Bronchial epithelial cell (primary cell): Measurements from ENCODE around the gene CASTOR2. TPM values are rescaled to one million over a fixed set of nuclear protein-coding genes. Genes with fewer than 3 reads are reported as not detected.

Experiments
- DNase-seq: peaks from one replicate; pipeline ENCODE4 v3.0.0-alpha.2; 2010; ENCODE audit warnings: low read depth
- FAIRE-seq: peaks from 2 replicates; lab custom pipeline; 2011; peaks lifted over from hg19 to GRCh38; lab: Jason Lieb, UNC
- H3K27me3 ChIP-seq: 2 replicates; pipeline ENCODE4 v1.5.1; 2011; ENCODE audit warnings: low read length; ENCODE audit not compliant: control insufficient read depth, insufficient read depth
- H3K36me3 ChIP-seq: 2 replicates; pipeline ENCODE4 v1.5.1; 2011; ENCODE audit warnings: low read length; ENCODE audit not compliant: control insufficient read depth, insufficient read depth
- H3K4me3 ChIP-seq: 2 replicates; pipeline ENCODE4 v1.5.1; 2011; ENCODE audit warnings: mild to moderate bottlenecking, low read depth, low read length, control low read depth
- total RNA-seq: library from RNA; depleted of rRNA; stranded (reverse); fragments of >200 nt; gene quantifications from 2 replicates; pipeline ENCODE4 v1.2.1, GENCODE V29; 2014
- TF ChIP-seq, protein P1 (sequence below): IDR thresholded peaks from 2 replicates; pipeline ENCODE4 v1.5.1; 2011; ENCODE audit warnings: mild to moderate bottlenecking, moderate library complexity, low read length, control low read depth, inconsistent platforms; ENCODE audit not compliant: insufficient read depth, severe bottlenecking

CASTOR2 gene
- total RNA-seq, 1 donor from 2014 or later, result 1.6 TPM

DNA sequence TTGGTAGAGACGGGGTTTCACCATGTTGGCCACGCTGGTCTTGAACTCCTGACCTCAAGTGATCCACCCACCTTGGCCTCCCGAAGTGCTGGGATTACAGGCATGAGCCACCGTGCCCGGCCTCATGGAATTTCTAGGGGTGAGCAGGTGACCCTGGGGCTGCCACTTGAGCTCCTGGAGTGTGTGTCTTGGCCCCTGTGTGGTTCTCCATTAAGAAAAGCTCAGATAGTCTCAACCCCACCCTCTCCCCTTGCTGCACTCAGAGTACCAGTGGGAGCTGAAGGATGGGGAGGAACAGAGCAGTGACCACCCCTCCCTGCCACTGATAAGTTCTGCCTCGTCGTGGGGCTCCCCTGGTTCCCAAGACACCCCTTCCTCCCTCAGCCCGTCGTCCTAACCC, 63.8 kb downstream of the CASTOR2 start:
- Histone ChIP-seq H3K27me3 (no peaks in the 10 kb centered on the region), H3K4me3 (no peak overlapping the region), H3K36me3 (peaks cover 1% of the 10 kb centered on the region)
- FAIRE-seq (peak; percentile 85), DNase-seq (no peak)
- TF ChIP-seq, protein P1, sequence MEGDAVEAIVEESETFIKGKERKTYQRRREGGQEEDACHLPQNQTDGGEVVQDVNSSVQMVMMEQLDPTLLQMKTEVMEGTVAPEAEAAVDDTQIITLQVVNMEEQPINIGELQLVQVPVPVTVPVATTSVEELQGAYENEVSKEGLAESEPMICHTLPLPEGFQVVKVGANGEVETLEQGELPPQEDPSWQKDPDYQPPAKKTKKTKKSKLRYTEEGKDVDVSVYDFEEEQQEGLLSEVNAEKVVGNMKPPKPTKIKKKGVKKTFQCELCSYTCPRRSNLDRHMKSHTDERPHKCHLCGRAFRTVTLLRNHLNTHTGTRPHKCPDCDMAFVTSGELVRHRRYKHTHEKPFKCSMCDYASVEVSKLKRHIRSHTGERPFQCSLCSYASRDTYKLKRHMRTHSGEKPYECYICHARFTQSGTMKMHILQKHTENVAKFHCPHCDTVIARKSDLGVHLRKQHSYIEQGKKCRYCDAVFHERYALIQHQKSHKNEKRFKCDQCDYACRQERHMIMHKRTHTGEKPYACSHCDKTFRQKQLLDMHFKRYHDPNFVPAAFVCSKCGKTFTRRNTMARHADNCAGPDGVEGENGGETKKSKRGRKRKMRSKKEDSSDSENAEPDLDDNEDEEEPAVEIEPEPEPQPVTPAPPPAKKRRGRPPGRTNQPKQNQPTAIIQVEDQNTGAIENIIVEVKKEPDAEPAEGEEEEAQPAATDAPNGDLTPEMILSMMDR, result no peak

- TF ChIP-seq, protein P1, result no peak
Measured at GRCh38 chr7:75033064-75033463, 68.6 kb downstream of the CASTOR2 start.

DNA sequence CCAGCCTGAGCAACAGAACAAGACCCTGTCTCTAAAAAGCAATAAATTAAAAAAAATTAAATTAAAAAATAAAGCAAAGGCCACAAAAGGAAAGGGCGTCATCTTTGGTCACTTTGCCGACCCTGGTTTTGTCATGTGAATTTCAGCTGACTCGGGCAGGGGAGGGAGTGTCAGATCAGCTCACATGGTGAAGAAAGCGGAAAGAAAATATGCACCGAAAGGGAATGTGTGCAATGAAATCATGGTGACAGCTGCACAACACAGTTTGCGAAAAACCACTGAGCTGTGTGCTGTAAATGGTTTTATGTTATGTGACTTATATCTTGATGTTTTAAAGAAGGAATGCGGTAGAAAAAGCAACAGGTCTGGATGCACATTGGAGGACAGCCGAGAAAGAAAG, 69.3 kb downstream of the CASTOR2 start:
- DNase-seq (no peak), FAIRE-seq (no peak)
- Histone ChIP-seq H3K27me3 (no peaks in the 10 kb centered on the region), H3K36me3 (peaks cover 1% of the 10 kb centered on the region), H3K4me3 (no peak overlapping the region)
- TF ChIP-seq, protein P1, result no peak

More at GRCh38 chr7:75033064-75033463, 68.6 kb downstream of the CASTOR2 start:
- Histone ChIP-seq H3K27me3 (no peaks in the 10 kb centered on the region), H3K4me3 (no peak overlapping the region), H3K36me3 (peaks cover 1% of the 10 kb centered on the region)
- DNase-seq (no peak), FAIRE-seq (no peak)

DNA sequence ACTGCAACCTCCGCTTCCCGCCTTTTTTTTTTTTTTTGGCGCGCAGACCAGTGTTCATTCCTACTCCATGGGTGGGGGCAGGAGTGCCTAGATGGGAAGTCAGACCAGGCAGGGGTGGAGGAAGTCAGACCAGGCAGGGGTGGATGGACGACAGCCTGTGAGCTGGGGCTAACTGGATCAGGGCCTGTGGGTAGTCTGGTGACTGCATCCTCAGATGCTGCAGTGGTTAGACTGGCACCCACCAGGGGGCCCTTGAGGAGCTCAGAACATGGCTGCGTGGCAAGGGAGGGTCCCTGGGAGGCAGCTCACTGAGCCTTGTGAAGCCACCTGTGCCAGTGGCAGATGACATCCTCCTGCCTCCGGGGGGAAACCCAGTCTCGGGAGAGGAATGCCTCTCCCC, 74.0 kb downstream of the CASTOR2 start:
- no peaks in the 10 kb centered on the region for H3K27me3 ChIP-seq
- FAIRE-seq, result no peak
- DNase-seq, result no peak

GRCh38 chr7:75039166-75039565, 74.7 kb downstream of the CASTOR2 start:
- peaks cover 9% of the 10 kb centered on the region for H3K36me3 ChIP-seq
- no peak overlapping the region for H3K4me3 ChIP-seq
- H3K27me3 ChIP-seq, result no peaks in the 10 kb centered on the region
- peak; percentile 97 for DNase-seq
- peak; percentile 55 for FAIRE-seq
- TF ChIP-seq, protein P1, result no peak

More for the DNA sequence above, 74.0 kb downstream of the CASTOR2 start:
- TF ChIP-seq, protein P1, result peak; percentile 15
- Histone ChIP-seq H3K4me3 (no peak overlapping the region), H3K36me3 (peaks cover 6% of the 10 kb centered on the region)

DNA sequence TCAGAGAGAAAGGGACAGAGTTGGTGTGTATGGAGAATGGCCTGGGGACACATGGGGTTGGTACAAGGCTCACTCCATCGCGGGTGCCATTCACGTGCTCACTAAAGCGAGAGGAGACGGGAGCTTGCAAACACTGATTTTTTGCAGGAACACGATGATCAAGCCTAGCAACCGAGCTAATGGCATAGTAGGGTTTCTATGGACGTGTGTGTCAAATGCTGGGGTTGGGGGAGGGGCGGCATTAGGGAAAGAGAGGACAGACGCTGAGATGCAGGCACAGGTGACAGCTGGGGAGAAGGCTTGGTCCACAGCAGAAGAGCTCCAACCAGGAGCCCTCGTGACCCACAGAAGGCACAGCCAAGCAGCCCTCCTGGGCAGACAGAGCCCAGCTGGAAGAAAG, 75.2 kb downstream of the CASTOR2 start:
- DNase-seq (peak; percentile 29), FAIRE-seq (no peak)
- TF ChIP-seq, protein P1, result no peak
- no peak overlapping the region for H3K4me3 ChIP-seq
- peaks cover 9% of the 10 kb centered on the region for H3K36me3 ChIP-seq
- H3K27me3 ChIP-seq, result no peaks in the 10 kb centered on the region
